ENCODE results near the gene SLC2A1.

DNA sequence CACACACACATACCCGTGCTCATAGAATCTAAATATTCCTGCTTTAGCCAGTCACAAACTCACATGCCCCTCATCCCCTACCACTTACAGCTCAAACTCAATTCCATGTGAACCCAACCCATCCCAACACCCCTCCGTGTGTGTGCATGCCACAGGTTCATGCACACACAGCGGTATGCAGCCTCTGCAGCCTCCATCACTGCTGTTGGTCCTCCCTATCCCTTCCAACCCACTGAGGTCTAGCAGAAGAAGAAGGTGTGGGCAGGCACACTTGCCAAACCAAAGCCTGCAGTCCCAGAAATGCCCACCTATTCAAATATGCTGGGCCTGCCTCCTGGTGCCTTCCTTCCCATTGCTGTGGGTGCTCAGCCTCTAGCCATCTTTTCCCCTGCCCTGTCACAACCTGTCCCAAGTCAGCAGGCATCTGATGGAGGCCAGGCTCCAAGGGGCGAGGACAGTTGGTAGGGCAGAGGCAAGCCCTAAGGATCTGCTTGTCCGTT lies 26.2 kb downstream of the SLC2A1 start:
- TF ChIP-seq POLR2A (IDR thresholded peaks at IDR 0.05) = no peak
- TF ChIP-seq, protein P1, sequence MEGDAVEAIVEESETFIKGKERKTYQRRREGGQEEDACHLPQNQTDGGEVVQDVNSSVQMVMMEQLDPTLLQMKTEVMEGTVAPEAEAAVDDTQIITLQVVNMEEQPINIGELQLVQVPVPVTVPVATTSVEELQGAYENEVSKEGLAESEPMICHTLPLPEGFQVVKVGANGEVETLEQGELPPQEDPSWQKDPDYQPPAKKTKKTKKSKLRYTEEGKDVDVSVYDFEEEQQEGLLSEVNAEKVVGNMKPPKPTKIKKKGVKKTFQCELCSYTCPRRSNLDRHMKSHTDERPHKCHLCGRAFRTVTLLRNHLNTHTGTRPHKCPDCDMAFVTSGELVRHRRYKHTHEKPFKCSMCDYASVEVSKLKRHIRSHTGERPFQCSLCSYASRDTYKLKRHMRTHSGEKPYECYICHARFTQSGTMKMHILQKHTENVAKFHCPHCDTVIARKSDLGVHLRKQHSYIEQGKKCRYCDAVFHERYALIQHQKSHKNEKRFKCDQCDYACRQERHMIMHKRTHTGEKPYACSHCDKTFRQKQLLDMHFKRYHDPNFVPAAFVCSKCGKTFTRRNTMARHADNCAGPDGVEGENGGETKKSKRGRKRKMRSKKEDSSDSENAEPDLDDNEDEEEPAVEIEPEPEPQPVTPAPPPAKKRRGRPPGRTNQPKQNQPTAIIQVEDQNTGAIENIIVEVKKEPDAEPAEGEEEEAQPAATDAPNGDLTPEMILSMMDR (IDR thresholded peaks at IDR 0.05) = no peak
